IPS-18a (cell line): Measurements from ENCODE around the gene VPS8.

ENCODE experiments used
- H3K27ac ChIP-seq: one replicate; pipeline ENCODE4 v1.5.1; 2013; ENCODE audit warnings: low read length
- H3K27me3 ChIP-seq: one replicate; pipeline ENCODE4 v1.6.1; 2013; ENCODE audit warnings: mild to moderate bottlenecking, low read length; ENCODE audit not compliant: control insufficient read depth, insufficient read depth
- H3K36me3 ChIP-seq: one replicate; pipeline ENCODE4 v1.6.1; 2013; ENCODE audit warnings: low read depth, low read length; ENCODE audit not compliant: control insufficient read depth
- H3K4me1 ChIP-seq: one replicate; pipeline ENCODE4 v1.6.1; 2013; ENCODE audit warnings: low read depth, low read length; ENCODE audit not compliant: control insufficient read depth
- H3K4me3 ChIP-seq: one replicate; pipeline ENCODE4 v1.5.1; 2013; ENCODE audit warnings: low read length
- H3K9ac ChIP-seq: one replicate; pipeline ENCODE4 v1.6.1; 2013; ENCODE audit warnings: mild to moderate bottlenecking, low read length, moderate library complexity
- H3K9me3 ChIP-seq: one replicate; pipeline ENCODE4 v1.6.1; 2013; ENCODE audit warnings: low read depth, low read length; ENCODE audit not compliant: control insufficient read depth

Gene VPS8

GRCh38 chr3:185067173-185067572 lies 255.2 kb downstream of the VPS8 start:
- Histone ChIP-seq H3K4me3 (no peak overlapping the region), H3K36me3 (no peaks in the 10 kb centered on the region), H3K27ac (no peak overlapping the region), H3K27me3 (no peaks in the 10 kb centered on the region), H3K4me1 (peaks cover 10% of the 10 kb centered on the region), H3K9ac (no peak overlapping the region), H3K9me3 (no peaks in the 10 kb centered on the region)

DNA sequence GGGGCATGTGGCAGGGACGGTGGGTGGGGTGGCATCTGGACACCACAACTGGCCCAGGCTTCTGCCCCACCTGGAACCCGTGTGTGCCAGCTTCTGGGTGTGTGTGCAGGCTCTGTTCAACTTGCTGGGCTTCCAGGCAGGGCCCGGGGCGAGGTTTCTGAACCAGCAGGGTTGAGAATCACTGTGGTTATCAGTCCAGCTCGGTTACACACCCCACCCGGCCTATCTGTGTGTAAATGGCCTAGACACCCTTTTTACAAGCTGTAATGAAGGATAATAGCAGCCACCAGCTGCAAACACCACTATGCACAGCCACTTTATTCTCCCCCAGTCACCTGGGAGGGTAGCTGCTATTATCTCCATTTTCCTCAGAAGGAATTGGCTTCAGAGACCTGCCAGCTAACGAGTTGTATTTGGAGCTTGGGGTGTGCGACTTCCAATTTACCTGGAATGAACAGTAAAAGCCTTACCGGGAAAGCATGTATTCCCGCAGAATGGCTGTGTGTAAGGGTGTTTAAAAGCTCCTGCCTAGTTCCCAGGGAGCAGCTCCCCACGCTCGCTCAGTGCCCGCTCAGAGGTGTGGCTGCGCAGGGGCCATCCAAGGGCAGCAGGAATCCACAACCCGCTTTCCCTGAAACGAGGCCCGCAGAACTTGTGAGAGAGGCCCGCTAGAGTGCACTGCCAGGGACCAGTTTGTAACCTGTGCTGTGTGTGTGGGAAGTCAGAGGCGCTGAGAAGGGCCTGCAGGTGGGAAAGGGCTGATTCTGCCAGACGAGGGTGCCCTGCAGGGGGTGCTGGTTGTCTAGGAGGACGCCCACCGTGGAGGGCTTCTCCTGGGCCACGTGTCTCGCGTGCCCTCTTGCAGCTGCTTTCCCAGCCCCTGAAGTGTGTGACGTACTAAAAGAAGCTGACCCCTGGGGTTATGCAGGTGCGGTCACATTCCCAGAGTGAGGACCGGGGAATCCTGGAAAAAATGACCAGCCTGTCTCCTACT lies 257.4 kb downstream of the VPS8 start:
- no peaks in the 10 kb centered on the region for H3K9me3 ChIP-seq
- H3K9ac ChIP-seq = no peak overlapping the region
- no peaks in the 10 kb centered on the region for H3K27me3 ChIP-seq
- H3K27ac ChIP-seq = no peak overlapping the region
- H3K36me3 ChIP-seq = no peaks in the 10 kb centered on the region
- H3K4me3 ChIP-seq = no peak overlapping the region
- peaks cover 10% of the 10 kb centered on the region for H3K4me1 ChIP-seq

GRCh38 chr3:185070491-185071286 lies 258.7 kb downstream of the VPS8 start:
- Histone ChIP-seq H3K27me3 (no peaks in the 10 kb centered on the region), H3K36me3 (no peaks in the 10 kb centered on the region), H3K27ac (no peak overlapping the region), H3K4me3 (no peak overlapping the region), H3K9me3 (no peaks in the 10 kb centered on the region), H3K4me1 (peaks cover 10% of the 10 kb centered on the region), H3K9ac (no peak overlapping the region)

GRCh38 chr3:185071287-185071800 lies 259.4 kb downstream of the VPS8 start:
- Histone ChIP-seq H3K27me3 (no peaks in the 10 kb centered on the region), H3K4me1 (peaks cover 10% of the 10 kb centered on the region), H3K9ac (no peak overlapping the region), H3K27ac (no peak overlapping the region), H3K36me3 (no peaks in the 10 kb centered on the region), H3K9me3 (no peaks in the 10 kb centered on the region), H3K4me3 (no peak overlapping the region)

GRCh38 chr3:185075547-185075946 lies 263.6 kb downstream of the VPS8 start:
- Histone ChIP-seq H3K27ac (no peak overlapping the region), H3K4me3 (no peak overlapping the region), H3K36me3 (no peaks in the 10 kb centered on the region), H3K27me3 (no peaks in the 10 kb centered on the region), H3K4me1 (peaks cover 4% of the 10 kb centered on the region), H3K9me3 (no peaks in the 10 kb centered on the region), H3K9ac (no peak overlapping the region)

DNA sequence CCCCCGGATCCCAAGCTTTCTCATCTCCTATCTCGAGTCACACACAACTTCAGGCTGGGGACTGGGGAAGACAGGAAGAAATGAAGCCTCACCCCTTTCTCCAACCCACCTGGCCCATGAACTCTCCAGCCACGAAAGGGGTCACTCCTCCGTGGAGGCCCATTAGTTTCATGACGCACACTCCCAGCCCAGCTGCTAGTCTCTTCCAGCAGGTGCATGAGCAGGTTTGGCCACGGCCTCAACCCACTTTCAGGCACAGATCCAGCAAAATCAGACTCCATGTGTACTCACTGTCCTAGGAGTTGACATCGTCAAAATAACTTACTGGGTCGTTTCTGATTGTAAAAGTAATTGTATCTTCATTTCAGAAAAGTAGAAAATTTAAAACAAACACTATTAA lies 264.3 kb downstream of the VPS8 start:
- Histone ChIP-seq H3K27me3 (no peaks in the 10 kb centered on the region), H3K27ac (no peak overlapping the region), H3K36me3 (no peaks in the 10 kb centered on the region), H3K9me3 (no peaks in the 10 kb centered on the region), H3K4me1 (no peaks in the 10 kb centered on the region), H3K9ac (no peak overlapping the region), H3K4me3 (no peak overlapping the region)

DNA sequence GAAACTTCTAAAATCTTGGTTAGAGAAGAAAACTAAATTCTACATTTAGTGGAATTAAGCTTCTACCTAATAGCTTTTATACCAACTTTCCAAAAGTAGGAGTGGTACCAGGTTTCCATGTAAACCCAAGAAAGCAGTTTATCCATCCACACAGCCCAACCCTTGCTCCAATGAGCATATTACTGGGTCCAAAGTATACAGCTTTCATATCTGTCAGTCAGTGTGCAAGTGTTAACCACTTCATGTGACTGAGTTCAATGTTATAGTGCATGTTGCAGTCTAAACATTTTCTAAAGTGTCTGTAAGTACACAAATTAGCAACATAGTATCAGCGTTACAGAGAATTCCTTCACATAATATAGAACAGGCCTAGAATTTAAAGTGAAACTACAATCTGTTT lies 267.7 kb downstream of the VPS8 start:
- Histone ChIP-seq H3K36me3 (no peaks in the 10 kb centered on the region), H3K4me1 (no peaks in the 10 kb centered on the region), H3K9ac (no peak overlapping the region), H3K4me3 (no peak overlapping the region), H3K27ac (no peak overlapping the region), H3K27me3 (no peaks in the 10 kb centered on the region), H3K9me3 (no peaks in the 10 kb centered on the region)

GRCh38 chr3:185081521-185081920 lies 269.6 kb downstream of the VPS8 start:
- Histone ChIP-seq H3K4me1 (no peaks in the 10 kb centered on the region), H3K9me3 (no peaks in the 10 kb centered on the region), H3K4me3 (no peak overlapping the region), H3K36me3 (no peaks in the 10 kb centered on the region), H3K27ac (no peak overlapping the region), H3K27me3 (no peaks in the 10 kb centered on the region), H3K9ac (no peak overlapping the region)

DNA sequence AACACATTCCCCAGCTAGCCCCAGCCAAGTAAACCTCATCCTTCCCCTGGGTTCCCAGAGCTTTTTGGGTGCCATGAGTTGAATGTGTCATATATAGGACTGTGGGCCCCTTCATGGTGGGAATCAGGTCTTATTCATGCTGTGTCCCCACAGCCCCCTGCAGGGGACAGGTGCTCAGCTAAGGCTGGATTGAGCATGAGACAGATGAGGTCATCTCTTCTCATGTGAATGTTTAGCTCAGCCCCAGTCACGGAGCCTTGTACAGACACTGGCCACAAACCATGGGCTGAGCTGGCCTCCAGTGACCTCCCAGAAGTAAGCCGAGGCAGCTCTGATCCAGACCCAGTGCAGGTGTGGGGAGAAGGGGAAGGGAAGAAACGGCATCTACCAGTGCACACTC lies 270.2 kb downstream of the VPS8 start:
- no peaks in the 10 kb centered on the region for H3K27me3 ChIP-seq
- no peak overlapping the region for H3K4me3 ChIP-seq
- H3K9ac ChIP-seq = no peak overlapping the region
- H3K36me3 ChIP-seq = no peaks in the 10 kb centered on the region
- no peaks in the 10 kb centered on the region for H3K4me1 ChIP-seq
- H3K27ac ChIP-seq = no peak overlapping the region
- no peaks in the 10 kb centered on the region for H3K9me3 ChIP-seq

DNA sequence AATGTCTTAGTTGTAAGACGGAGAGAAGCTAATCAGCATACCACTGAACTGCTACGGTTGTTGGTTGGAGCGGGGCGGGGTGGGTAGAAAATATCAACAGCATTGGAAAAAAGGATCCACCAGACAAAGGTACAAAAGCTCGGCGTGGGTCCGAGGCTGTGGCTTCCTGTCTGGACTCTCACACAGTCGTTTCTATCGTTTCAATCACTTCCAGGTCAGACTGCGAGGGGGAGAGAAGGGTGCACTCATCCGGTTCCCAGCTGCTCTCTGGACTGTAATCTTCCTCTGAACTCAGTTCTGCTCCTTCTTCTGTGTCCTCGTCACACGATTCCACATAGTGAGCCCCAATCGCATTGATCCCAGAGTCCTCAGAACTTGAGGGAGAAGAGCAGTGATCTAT lies 270.9 kb downstream of the VPS8 start:
- Histone ChIP-seq H3K4me3 (no peak overlapping the region), H3K27me3 (no peaks in the 10 kb centered on the region), H3K4me1 (no peaks in the 10 kb centered on the region), H3K27ac (no peak overlapping the region), H3K9ac (no peak overlapping the region), H3K36me3 (no peaks in the 10 kb centered on the region), H3K9me3 (no peaks in the 10 kb centered on the region)

DNA sequence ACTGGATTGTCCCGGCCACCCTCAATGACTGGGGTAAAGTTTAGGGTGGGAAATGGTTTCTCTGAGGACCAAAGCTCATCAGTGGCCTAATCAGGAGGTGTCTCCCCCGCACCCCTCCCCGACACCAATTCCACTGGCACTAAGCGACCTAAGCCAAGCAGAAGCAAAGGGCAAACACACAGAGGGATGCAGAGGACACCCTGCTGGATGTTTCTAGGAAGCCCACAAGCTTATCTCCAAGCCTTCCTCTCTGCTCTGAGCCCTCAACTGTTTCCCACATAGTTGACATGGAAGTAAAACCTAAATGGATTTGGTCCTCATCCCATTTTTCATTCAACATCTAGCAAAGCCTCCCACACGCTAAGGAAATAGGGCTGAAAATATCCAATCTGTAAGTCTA lies 272.4 kb downstream of the VPS8 start:
- Histone ChIP-seq H3K27me3 (no peaks in the 10 kb centered on the region), H3K9me3 (no peaks in the 10 kb centered on the region), H3K9ac (no peak overlapping the region), H3K4me1 (no peaks in the 10 kb centered on the region), H3K36me3 (no peaks in the 10 kb centered on the region), H3K4me3 (no peak overlapping the region), H3K27ac (no peak overlapping the region)
